ENCODE measurements around the gene SLC29A1. TPM values are rescaled to one million over a fixed set of nuclear protein-coding genes. Genes with fewer than 3 reads are reported as not detected.

The SLC29A1 gene
- total and polyA plus RNA-seq, 2 of the 8 experiments (the other 6 are each of a cell fraction or from before 2014, with no cell fraction given): 187 to 558 TPM

GRCh38 chr6:44201638-44202303 lies 21.6 kb upstream of the SLC29A1 start:
- no peaks in the 10 kb centered on the region; the same call in 1 of the 2 replicates for H3K23me2 ChIP-seq (ENCODE audit: low read depth, low read length)
- no peak for FAIRE-seq
- no peak for DNase-seq (ENCODE audit: low read depth in 1 of 2, low spot score in 2 of 2)
- H3K27me3 ChIP-seq (replicated peaks in 1 of 4; ENCODE audit: control insufficient read depth in 3 of 4, extremely low read depth in 1 of 4, insufficient read depth in 3 of 4, low read length in 3 of 4): no peaks in the 10 kb centered on the region
- peak overlapping the region; percentile 84 for H2BK120ac ChIP-seq (replicated peaks; ENCODE audit: low read depth, low read length)
- H3K4me3 ChIP-seq (ENCODE audit: extremely low read depth in 1 of 4, insufficient read depth in 2 of 4, low read depth in 3 of 4, low read length in 4 of 4): no peak overlapping the region; a peak in 1 of 8 replicates
- H3K79me2 ChIP-seq (ENCODE audit: control insufficient read depth in 1 of 2, insufficient read depth in 2 of 2, low read length in 2 of 2): no peaks in the 10 kb centered on the region
- H2AFZ ChIP-seq (ENCODE audit: low read length): no peak overlapping the region
- ChIA-PET CTCF (ENCODE audit: partially characterized antibody) (interaction anchor here (0.8 to 3.5 kb wide), 11 partner anchors 9 to 46 kb away, joined by 3 to 21 read pairs (median 9); partner anchors contain the start of gene SLC29A1), POLR2A (ENCODE audit: partially characterized antibody) (interaction anchor here (0.8 to 6.2 kb wide), 14 partner anchors 10 to 55 kb away, joined by 3 to 60 read pairs (median 6); partner anchors contain the start of genes HSP90AB1, MYMX, SLC29A1 and SLC35B2)
- peak overlapping the region; percentile 42; the same call in 1 of the 2 replicates for H4K8ac ChIP-seq (ENCODE audit: extremely low read depth, insufficient read depth, low read length)
- no peak overlapping the region for H3K23ac ChIP-seq (ENCODE audit: insufficient read length)
- H3K79me1 ChIP-seq (ENCODE audit: low read depth, low read length): no peaks in the 10 kb centered on the region
- 0 out of 2 replicates have a peak overlapping the region, but pooled peaks have one; percentile 36 for H2BK15ac ChIP-seq (ENCODE audit: low read length)
- H4K20me1 ChIP-seq (replicated peaks in 1 of 2; ENCODE audit: control insufficient read depth in 1 of 2, insufficient read depth in 2 of 2, low read length in 2 of 2): no peaks in the 10 kb centered on the region
- H3K4me2 ChIP-seq (ENCODE audit: insufficient read depth in 1 of 2, low read depth in 2 of 2, low read length in 2 of 2): peak overlapping the region in 1 of 2 experiments; percentile 55; a peak in 2 of 4 replicates
- H3K14ac ChIP-seq (ENCODE audit: insufficient read length): no peak overlapping the region
- peak overlapping the region; percentile 80 for H3K4ac ChIP-seq (replicated peaks; ENCODE audit: insufficient read length, low read depth, low read length)
- H2BK12ac ChIP-seq (ENCODE audit: low read depth, low read length): peak overlapping the region; percentile 100
- TF ChIP-seq CHD2 (IDR thresholded peaks at IDR 0.05; ENCODE audit: low read length) (no peak), TBP (IDR thresholded peaks at IDR 0.05; ENCODE audit: low read depth, low read length) (no peak), TEAD4 (IDR thresholded peaks at IDR 0.05; ENCODE audit: low read depth, low read length) (no peak), SIRT6 (IDR thresholded peaks at IDR 0.05; ENCODE audit: low read length) (no peak), KDM5A (IDR thresholded peaks at IDR 0.05; ENCODE audit: low read length) (no peak), POU5F1 (IDR thresholded peaks at IDR 0.05; ENCODE audit: low read depth, low read length) (no peak), BCL11A (IDR thresholded peaks at IDR 0.05; ENCODE audit: low read depth in 2 of 2, low read length in 2 of 2) (no peak), RAD21 (IDR thresholded peaks at IDR 0.05 in 1 of 2, conservative IDR thresholded peaks at IDR 0.05 in 1 of 2; ENCODE audit: low read depth in 2 of 2, low read length in 2 of 2) (no peak), USF2 (IDR thresholded peaks at IDR 0.05; ENCODE audit: low read length) (no peak), KDM1A (IDR thresholded peaks at IDR 0.05; ENCODE audit: borderline replicate concordance, low read length) (no peak), ASH2L (IDR thresholded peaks at IDR 0.05; ENCODE audit: low read length) (no peak)
- peak overlapping the region; percentile 93 for H3K27ac ChIP-seq (ENCODE audit: low read depth, low read length)
- peak overlapping the region; percentile 26; the same call in 1 of the 2 replicates for H2AK5ac ChIP-seq (ENCODE audit: low read depth, low read length)
- peak overlapping the region; percentile 64 for H4K5ac ChIP-seq (ENCODE audit: insufficient read length, low read depth, low read length)
- H2BK20ac ChIP-seq (ENCODE audit: low read length): peak overlapping the region; percentile 98
- H2BK5ac ChIP-seq (ENCODE audit: low read depth, low read length): peak overlapping the region; percentile 99
- no peaks in the 10 kb centered on the region for H3K36me3 ChIP-seq (ENCODE audit: control insufficient read depth in 2 of 4, insufficient read depth in 4 of 4, low read length in 3 of 4)
- no peaks in the 10 kb centered on the region for H3K9me3 ChIP-seq (ENCODE audit: insufficient read depth in 2 of 2, low read depth in 1 of 2, low read length in 1 of 2)
- H4K91ac ChIP-seq (replicated peaks; ENCODE audit: insufficient read length, low read length): peak overlapping the region; percentile 98
- H3K18ac ChIP-seq (ENCODE audit: extremely low read depth, low read length): peak overlapping the region; percentile 76
- no peak overlapping the region for H3K9ac ChIP-seq (replicated peaks in 1 of 4; ENCODE audit: extremely low read depth in 1 of 4, low read depth in 3 of 4, low read length in 3 of 4)
- WGBS, 2 experiments (ENCODE audit: extremely low coverage in 1 of 2, insufficient coverage in 1 of 2, insufficient read length in 1 of 2, insufficient replicate concordance in 2 of 2, low coverage in 1 of 2, low lambda C conversion rate in 2 of 2, missing lambda C conversion rate in 1 of 2): 87% methylated on average over 11 of the region's 11 CpGs; no CpG with 5 or more reads in 1 of the 2 experiments
- peak overlapping the region; percentile 17 for H3K56ac ChIP-seq (replicated peaks; ENCODE audit: insufficient read length, low read depth, low read length)
- peaks cover 20 to 30% (median 28%) of the 10 kb centered on the region in 4 experiments for H3K4me1 ChIP-seq (replicated peaks in 1 of 4; ENCODE audit: control insufficient read depth in 3 of 4, insufficient read depth in 4 of 4, low read length in 3 of 4)
